ENCODE results near the gene ICAM5. TPM values are rescaled to one million over a fixed set of nuclear protein-coding genes. Genes with fewer than 3 reads are reported as not detected.

The ICAM5 gene
- total RNA-seq, 6 donors from 2014 or later: 19.5 to 102 (median 27.2) TPM

DNA sequence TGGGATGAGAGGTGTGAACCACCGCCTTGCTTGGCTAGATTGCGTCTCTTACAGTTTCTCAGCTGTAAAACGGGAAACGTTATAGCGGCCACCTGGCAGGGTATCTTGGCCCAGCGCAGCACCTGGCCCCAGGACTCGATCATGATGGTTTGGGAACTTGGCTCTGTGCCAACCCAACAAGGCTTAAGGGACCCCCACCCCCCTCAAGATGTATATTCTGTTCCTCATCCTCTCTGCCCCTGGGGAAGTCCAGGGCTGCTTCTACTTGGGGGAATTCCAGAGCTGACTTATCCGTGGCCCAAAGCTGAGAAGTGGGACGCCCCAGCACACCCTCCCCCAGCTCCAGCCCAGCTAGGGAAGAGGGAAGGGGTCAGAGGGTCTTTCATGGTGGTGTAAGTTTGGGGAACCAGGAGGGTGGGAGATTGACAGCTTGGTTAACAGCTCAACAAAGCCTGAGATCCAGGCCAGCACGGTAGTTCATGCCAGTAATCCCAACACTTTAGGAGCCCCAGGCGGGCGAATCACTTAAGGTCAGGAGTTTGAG, 18.1 kb upstream of the ICAM5 start:
- Histone ChIP-seq H3K27ac (peak overlapping the region; percentile 94 to 98 (median 98)), H3K36me3 (peaks cover 0 to 32% (median 14%) of the 10 kb centered on the region in 4 donors), H3K27me3 (no peaks in the 10 kb centered on the region), H3K9me3 (no peaks in the 10 kb centered on the region), H3K4me3 (peak overlapping the region; percentile 54 to 74 (median 59)), H3K4me1 (peaks cover 41 to 88% (median 50%) of the 10 kb centered on the region in 4 donors)
- 13 to 23% methylated on average over 5 to 12 of the region's 12 CpGs for WGBS, 2 donors
- TF ChIP-seq POLR2AphosphoS5 (IDR thresholded peaks at IDR 0.05) (peak; percentile 31 to 37), EP300 (IDR thresholded peaks at IDR 0.05) (no peak), POLR2A (IDR thresholded peaks at IDR 0.05) (no peak)
- TF ChIP-seq, protein P1, sequence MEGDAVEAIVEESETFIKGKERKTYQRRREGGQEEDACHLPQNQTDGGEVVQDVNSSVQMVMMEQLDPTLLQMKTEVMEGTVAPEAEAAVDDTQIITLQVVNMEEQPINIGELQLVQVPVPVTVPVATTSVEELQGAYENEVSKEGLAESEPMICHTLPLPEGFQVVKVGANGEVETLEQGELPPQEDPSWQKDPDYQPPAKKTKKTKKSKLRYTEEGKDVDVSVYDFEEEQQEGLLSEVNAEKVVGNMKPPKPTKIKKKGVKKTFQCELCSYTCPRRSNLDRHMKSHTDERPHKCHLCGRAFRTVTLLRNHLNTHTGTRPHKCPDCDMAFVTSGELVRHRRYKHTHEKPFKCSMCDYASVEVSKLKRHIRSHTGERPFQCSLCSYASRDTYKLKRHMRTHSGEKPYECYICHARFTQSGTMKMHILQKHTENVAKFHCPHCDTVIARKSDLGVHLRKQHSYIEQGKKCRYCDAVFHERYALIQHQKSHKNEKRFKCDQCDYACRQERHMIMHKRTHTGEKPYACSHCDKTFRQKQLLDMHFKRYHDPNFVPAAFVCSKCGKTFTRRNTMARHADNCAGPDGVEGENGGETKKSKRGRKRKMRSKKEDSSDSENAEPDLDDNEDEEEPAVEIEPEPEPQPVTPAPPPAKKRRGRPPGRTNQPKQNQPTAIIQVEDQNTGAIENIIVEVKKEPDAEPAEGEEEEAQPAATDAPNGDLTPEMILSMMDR (IDR thresholded peaks at IDR 0.05): no peak
- ATAC-seq (ENCODE audit: low FRiP score in 2 of 2) (peak in 1 of 2 donors; percentile 1), DNase-seq (peak in 1 of 2 donors; percentile 45)

DNA sequence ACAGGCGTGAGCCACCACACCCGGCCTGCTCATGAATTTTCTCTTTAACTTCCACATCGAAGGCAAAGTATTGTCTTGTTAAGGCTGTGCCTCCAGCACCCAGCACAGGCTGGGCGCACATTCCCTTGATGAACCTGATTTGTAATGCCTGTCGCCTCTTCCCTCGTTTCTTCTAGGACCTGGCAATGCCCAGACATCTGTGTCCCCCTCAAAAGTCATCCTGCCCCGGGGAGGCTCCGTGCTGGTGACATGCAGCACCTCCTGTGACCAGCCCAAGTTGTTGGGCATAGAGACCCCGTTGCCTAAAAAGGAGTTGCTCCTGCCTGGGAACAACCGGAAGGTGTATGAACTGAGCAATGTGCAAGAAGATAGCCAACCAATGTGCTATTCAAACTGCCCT, 15.2 kb upstream of the ICAM5 start:
- TF ChIP-seq, protein P1 (IDR thresholded peaks at IDR 0.05): no peak
- TF ChIP-seq EP300 (IDR thresholded peaks at IDR 0.05) (no peak), POLR2A (IDR thresholded peaks at IDR 0.05) (no peak), POLR2AphosphoS5 (IDR thresholded peaks at IDR 0.05) (no peak)
- peak overlapping the region in 1 of 4 donors; percentile 74 for H3K4me3 ChIP-seq
- DNase-seq: no peak
- 86 to 89% methylated on average over 10 of the region's 10 CpGs for WGBS, 2 donors
- peak overlapping the region; percentile 74 to 98 (median 96) for H3K27ac ChIP-seq
- no peaks in the 10 kb centered on the region for H3K9me3 ChIP-seq
- H3K27me3 ChIP-seq: no peaks in the 10 kb centered on the region
- ATAC-seq (ENCODE audit: low FRiP score in 2 of 2): no peak
- peaks cover 6 to 60% (median 36%) of the 10 kb centered on the region in 4 donors for H3K36me3 ChIP-seq
- H3K4me1 ChIP-seq: peaks cover 32 to 91% (median 48%) of the 10 kb centered on the region in 4 donors

DNA sequence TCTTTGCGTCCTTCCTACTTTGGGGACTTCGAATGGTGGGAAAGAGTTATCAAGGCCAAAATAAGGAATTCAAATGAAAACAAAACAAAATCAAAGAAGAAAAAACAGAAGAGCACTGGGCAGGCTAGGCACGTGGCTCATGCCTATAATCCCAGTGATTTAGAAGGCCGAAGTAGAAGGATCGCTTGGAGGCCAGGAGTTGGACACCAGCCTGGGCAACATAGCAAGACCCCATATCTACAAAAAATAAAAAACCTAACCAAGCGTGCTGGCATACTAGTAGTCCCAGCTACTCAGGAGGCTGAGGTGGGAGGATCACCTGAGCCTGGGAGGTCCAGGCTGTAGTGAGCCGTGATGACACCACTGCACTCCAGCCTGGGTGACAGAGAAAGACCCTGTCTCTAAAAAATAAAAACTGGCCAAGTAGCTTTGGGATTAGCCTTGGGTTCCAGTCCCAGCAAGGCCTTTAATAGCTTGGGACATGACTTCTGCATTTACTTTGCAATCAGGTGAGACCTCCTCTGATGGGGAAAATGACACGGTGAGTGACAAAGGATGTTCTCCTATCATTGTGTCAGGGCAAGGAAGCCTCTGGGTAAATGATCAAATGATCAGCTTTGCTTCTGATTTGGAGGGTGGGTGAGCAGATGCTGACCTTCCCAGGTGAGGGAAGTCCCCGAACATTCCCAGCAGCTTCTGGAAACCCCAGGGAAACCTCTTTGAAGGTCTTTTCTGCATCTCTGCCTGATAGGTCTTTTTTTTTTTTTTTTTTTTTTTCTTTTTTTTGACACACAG, 11.8 kb upstream of the ICAM5 start:
- 91 to 94% methylated on average over 9 of the region's 9 CpGs for WGBS, 2 donors
- Histone ChIP-seq H3K27me3 (no peaks in the 10 kb centered on the region), H3K9me3 (no peaks in the 10 kb centered on the region), H3K36me3 (peaks cover 6 to 87% (median 56%) of the 10 kb centered on the region in 4 donors), H3K4me3 (peak overlapping the region in 1 of 4 donors; percentile 19), H3K27ac (peak overlapping the region; percentile 46 to 74 (median 72)), H3K4me1 (peaks cover 35 to 87% (median 43%) of the 10 kb centered on the region in 4 donors)
- ATAC-seq (ENCODE audit: low FRiP score in 2 of 2): no peak
- TF ChIP-seq EP300 (IDR thresholded peaks at IDR 0.05): no peak
- no peak for TF ChIP-seq POLR2A (IDR thresholded peaks at IDR 0.05)
- TF ChIP-seq POLR2AphosphoS5 (IDR thresholded peaks at IDR 0.05): no peak
- TF ChIP-seq, protein P1 (IDR thresholded peaks at IDR 0.05): no peak
- no peak for DNase-seq

DNA sequence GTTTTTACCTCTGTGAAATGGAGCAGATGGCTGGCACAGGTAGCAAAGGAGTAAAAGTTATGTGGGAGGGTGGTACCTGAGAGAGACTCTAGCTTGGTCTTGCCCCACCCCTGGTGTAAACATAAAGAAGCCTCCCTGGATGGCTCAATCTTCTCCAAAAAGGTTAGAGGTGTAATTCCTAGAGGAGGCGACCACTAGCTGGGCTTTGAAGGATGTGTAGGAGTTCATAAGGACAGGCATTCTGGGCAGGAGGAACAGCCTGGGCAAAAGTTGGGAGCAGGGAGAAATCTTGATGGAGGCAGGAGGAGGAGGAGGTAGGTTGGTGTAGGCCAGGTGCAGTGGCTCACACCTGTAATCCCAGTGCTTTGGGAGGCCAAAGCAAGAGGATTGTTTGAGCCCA, 10.8 kb upstream of the ICAM5 start:
- ATAC-seq (ENCODE audit: low FRiP score in 2 of 2): no peak
- peaks cover 13 to 94% (median 64%) of the 10 kb centered on the region in 4 donors for H3K36me3 ChIP-seq
- no peaks in the 10 kb centered on the region for H3K9me3 ChIP-seq
- WGBS, 2 donors: 91 to 96% methylated on average over 1 of the region's 1 CpG
- H3K4me1 ChIP-seq: peaks cover 28 to 86% (median 46%) of the 10 kb centered on the region in 4 donors
- TF ChIP-seq POLR2A (IDR thresholded peaks at IDR 0.05) (no peak), EP300 (IDR thresholded peaks at IDR 0.05) (no peak), POLR2AphosphoS5 (IDR thresholded peaks at IDR 0.05) (no peak)
- TF ChIP-seq, protein P1 (IDR thresholded peaks at IDR 0.05): no peak
- no peaks in the 10 kb centered on the region for H3K27me3 ChIP-seq
- DNase-seq: no peak
- peak overlapping the region; percentile 17 to 74 (median 72) for H3K27ac ChIP-seq
- peak overlapping the region in 1 of 4 donors; percentile 1 for H3K4me3 ChIP-seq

All from upper lobe of left lung (tissue), 6 donors.